NB4 (cell line): ENCODE results near the gene FAM120B.

Experiments
- MYC ChIP-seq: IDR thresholded peaks from 2 replicates; pipeline ENCODE4 v1.6.1; 2011; ENCODE audit warnings: low read depth, low read length
- POLR2A ChIP-seq: IDR thresholded peaks from 2 replicates; pipeline ENCODE4 v1.6.1; 2011; ENCODE audit warnings: mild to moderate bottlenecking; ENCODE audit not compliant: insufficient read length; ENCODE audit errors: extremely low read depth
- TF ChIP-seq, protein P1 (sequence below): IDR thresholded peaks from one replicate; pipeline ENCODE4 v1.5.1; 2012; ENCODE audit warnings: low read depth, low read length

DNA sequence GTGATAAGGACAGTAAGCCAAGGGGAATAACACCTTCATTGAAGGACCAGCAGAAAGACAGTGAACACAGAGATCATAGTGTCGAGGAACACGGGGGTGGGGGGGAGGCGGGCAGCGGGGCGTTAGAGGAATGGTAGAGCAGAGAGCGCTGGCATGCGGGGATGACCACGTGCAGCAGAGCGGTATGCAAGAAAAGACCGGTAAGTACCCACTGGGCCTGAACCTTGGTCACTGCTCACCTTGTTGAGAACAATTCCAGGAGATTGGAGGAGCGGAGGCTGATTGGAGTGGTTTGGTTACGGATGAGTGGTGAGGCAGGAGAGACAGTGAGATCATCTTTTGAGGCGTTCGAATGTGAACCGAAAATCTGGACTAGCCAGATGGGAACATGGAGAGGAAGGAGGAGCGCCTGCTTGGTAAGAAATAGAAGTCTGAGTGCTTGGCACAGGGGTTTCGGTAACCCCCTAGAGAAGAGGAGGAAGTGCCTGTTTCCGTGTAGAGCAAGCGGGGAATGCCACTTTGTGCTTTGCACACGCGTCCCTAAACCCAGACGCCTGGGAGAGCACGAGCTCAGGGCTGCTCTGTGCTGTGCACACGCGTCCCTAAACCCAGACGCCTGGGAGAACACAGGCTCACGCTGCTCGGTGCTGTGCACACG lies 70.0 kb downstream of the FAM120B start:
- TF ChIP-seq, protein P1, sequence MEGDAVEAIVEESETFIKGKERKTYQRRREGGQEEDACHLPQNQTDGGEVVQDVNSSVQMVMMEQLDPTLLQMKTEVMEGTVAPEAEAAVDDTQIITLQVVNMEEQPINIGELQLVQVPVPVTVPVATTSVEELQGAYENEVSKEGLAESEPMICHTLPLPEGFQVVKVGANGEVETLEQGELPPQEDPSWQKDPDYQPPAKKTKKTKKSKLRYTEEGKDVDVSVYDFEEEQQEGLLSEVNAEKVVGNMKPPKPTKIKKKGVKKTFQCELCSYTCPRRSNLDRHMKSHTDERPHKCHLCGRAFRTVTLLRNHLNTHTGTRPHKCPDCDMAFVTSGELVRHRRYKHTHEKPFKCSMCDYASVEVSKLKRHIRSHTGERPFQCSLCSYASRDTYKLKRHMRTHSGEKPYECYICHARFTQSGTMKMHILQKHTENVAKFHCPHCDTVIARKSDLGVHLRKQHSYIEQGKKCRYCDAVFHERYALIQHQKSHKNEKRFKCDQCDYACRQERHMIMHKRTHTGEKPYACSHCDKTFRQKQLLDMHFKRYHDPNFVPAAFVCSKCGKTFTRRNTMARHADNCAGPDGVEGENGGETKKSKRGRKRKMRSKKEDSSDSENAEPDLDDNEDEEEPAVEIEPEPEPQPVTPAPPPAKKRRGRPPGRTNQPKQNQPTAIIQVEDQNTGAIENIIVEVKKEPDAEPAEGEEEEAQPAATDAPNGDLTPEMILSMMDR: no peak
- no peak for TF ChIP-seq POLR2A
- no peak for TF ChIP-seq MYC
